Activated CD8-positive, alpha-beta T cell treated with anti-CD3 and anti-CD28 coated beads for 36 hours (primary cell): ENCODE data around the gene NACAD. TPM values are rescaled to one million over a fixed set of nuclear protein-coding genes. Genes with fewer than 3 reads are reported as not detected.
A peak's percentile ranks its signal among the peaks of the same experiment; 100 is the strongest.

ENCODE experiments used
- ATAC-seq: fragments of 200-7000 bp; cut with Tn5 transposase; one replicate; pipeline ENCODE4 v1.10.0; 2021; ENCODE audit warnings: mild to moderate bottlenecking, moderate library complexity
- CTCF ChIA-PET: fragments of 350-600 bp; sonication (Branson Sonifier 250); formaldehyde crosslinking; loops from one replicate; lab custom pipeline; 2021; ENCODE audit warnings: antibody characterized with exemption; lab: Charles Lee
- POLR2A ChIA-PET: fragments of 350-600 bp; sonication (Branson Sonifier 250); formaldehyde crosslinking; loops from one replicate; lab custom pipeline; 2021; ENCODE audit warnings: antibody characterized with exemption; lab: Charles Lee
- DNase-seq: peaks from one replicate; pipeline ENCODE4 v3.0.0-alpha.2; 2020
- H3K27ac Mint-ChIP-seq: one replicate; pipeline ENCODE4 v1.8.0; 2021; ENCODE audit warnings: mild to moderate bottlenecking, mixed read lengths
- H3K27me3 Mint-ChIP-seq: one replicate; pipeline ENCODE4 v1.8.0; 2021; ENCODE audit warnings: mixed read lengths
- H3K36me3 Mint-ChIP-seq: one replicate; pipeline ENCODE4 v1.8.0; 2021; ENCODE audit warnings: low read depth, mixed read lengths
- H3K4me1 Mint-ChIP-seq: one replicate; pipeline ENCODE4 v1.8.0; 2021; ENCODE audit warnings: low read depth, mixed read lengths
- H3K4me3 Mint-ChIP-seq: one replicate; pipeline ENCODE4 v1.8.0; 2021; ENCODE audit warnings: mild to moderate bottlenecking, moderate library complexity, mixed read lengths
- H3K9me3 Mint-ChIP-seq: one replicate; pipeline ENCODE4 v1.8.0; 2021; ENCODE audit warnings: mixed read lengths
- intact Hi-C: fragments of 100-400 bp; cut with micrococcal nuclease; formaldehyde crosslinking; loops from one replicate; pipeline ENCODE4 v1.10.0; 2022
- total RNA-seq, 2 experiments: library from RNA; stranded (reverse); gene quantifications; one replicate each; pipeline ENCODE4 v1.2.3, GENCODE V29; 2021
- TF ChIP-seq, protein P1 (sequence below): fragments of 200-600 bp; IDR thresholded peaks from one replicate; pipeline ENCODE4 v1.8.0; 2022; ENCODE audit warnings: antibody characterized with exemption, mild to moderate bottlenecking

Gene NACAD
- total RNA-seq, 2 experiments from 2014 or later: 0.31 to 0.50 TPM

DNA sequence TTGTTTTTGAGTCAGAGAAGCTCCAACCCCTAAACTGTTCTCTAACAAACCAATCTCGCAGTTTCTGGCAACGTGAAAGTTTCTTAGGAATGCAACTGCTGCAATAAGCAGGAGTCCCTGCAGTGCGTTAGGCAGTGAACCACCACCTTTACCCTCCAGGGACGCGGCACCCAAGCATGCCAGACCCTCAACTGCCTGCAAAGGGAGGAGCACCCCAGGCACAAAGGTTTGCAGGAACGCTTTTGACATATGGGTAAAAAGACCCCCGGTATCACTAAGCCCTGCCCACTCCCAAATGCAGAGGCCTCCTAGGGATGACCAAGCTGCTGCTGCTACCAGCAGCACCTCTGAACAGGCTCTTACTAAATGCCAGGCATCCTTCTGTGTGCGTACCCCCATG is 18.1 kb upstream of the NACAD start:
- Mint-ChIP-seq H3K4me1 (peaks cover 38% of the 10 kb centered on the region), H3K36me3 (peaks cover 80% of the 10 kb centered on the region)
- no peak for ATAC-seq

DNA sequence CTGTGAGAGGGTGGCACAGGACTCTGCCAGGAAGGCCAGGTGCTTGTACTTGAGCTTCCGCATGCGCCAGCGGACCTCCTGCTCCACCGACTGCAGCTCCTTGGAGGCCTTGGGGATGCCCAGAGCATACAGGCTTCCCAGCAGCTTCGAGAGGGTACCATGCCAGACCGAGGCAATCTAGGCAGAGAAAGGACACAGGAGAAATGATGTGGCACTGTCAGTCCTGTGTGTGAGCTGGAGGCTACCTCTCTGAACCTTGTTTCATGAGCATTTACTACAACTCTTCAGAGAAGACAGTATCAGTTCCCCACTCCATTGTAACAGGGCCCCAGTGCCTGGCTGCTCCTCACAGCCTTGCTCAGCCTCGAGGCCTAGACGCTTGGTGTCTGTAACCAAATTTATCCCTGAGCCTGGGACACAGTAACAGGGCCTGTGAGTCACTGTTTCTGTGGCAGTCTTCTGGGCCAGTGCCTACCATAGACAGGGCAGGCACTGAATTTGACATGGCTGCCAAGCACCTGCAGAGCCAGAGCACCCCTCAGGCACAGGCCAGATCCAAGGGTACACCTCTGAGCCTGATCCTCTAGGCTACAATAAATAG is 16.9 kb upstream of the NACAD start:
- H3K4me3 Mint-ChIP-seq: no peak overlapping the region
- TF ChIP-seq, protein P1, sequence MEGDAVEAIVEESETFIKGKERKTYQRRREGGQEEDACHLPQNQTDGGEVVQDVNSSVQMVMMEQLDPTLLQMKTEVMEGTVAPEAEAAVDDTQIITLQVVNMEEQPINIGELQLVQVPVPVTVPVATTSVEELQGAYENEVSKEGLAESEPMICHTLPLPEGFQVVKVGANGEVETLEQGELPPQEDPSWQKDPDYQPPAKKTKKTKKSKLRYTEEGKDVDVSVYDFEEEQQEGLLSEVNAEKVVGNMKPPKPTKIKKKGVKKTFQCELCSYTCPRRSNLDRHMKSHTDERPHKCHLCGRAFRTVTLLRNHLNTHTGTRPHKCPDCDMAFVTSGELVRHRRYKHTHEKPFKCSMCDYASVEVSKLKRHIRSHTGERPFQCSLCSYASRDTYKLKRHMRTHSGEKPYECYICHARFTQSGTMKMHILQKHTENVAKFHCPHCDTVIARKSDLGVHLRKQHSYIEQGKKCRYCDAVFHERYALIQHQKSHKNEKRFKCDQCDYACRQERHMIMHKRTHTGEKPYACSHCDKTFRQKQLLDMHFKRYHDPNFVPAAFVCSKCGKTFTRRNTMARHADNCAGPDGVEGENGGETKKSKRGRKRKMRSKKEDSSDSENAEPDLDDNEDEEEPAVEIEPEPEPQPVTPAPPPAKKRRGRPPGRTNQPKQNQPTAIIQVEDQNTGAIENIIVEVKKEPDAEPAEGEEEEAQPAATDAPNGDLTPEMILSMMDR: no peak
- intact Hi-C loops: no loop called here
- H3K27ac Mint-ChIP-seq: no peak overlapping the region
- H3K9me3 Mint-ChIP-seq: no peaks in the 10 kb centered on the region
- CTCF ChIA-PET: interaction anchor here (1.0 to 2.2 kb wide), 2 partner anchors 104 to 132 kb away, joined by 3 to 6 read pairs; no protein-coding TSS in a partner anchor
- POLR2A ChIA-PET: interaction anchor here (0.9 to 1.5 kb wide), 5 partner anchors 25 to 136 kb away, joined by 3 to 4 read pairs (median 4); no protein-coding TSS in a partner anchor
- peak; percentile 18 for ATAC-seq
- peaks cover 38% of the 10 kb centered on the region for H3K4me1 Mint-ChIP-seq
- no peak for DNase-seq
- H3K27me3 Mint-ChIP-seq: no peaks in the 10 kb centered on the region
- H3K36me3 Mint-ChIP-seq: peaks cover 75% of the 10 kb centered on the region

More for the DNA sequence above, 18.1 kb upstream of the NACAD start:
- TF ChIP-seq, protein P1: no peak
- H3K27ac Mint-ChIP-seq: peak overlapping the region; percentile 60
- H3K9me3 Mint-ChIP-seq: no peaks in the 10 kb centered on the region
- H3K4me3 Mint-ChIP-seq: peak overlapping the region; percentile 90
- intact Hi-C loops: no loop called here
- no peaks in the 10 kb centered on the region for H3K27me3 Mint-ChIP-seq
- no peak for DNase-seq
- CTCF ChIA-PET: interaction anchor here (1.1 kb wide), 1 partner anchor 30 kb away, joined by 4 read pairs; no protein-coding TSS in a partner anchor
- POLR2A ChIA-PET: no interaction called here

GRCh38 chr7:45104844-45105587 is 16.2 kb upstream of the NACAD start:
- ChIA-PET CTCF (interaction anchor here (1.0 to 2.2 kb wide), 2 partner anchors 103 to 131 kb away, joined by 3 to 6 read pairs; no protein-coding TSS in a partner anchor), POLR2A (interaction anchor here (0.6 to 1.5 kb wide), 9 partner anchors 22 to 143 kb away, joined by 3 to 4 read pairs (median 3); no protein-coding TSS in a partner anchor)
- Mint-ChIP-seq H3K36me3 (peaks cover 73% of the 10 kb centered on the region), H3K4me1 (peaks cover 36% of the 10 kb centered on the region), H3K27ac (no peak overlapping the region), H3K4me3 (no peak overlapping the region), H3K27me3 (no peaks in the 10 kb centered on the region), H3K9me3 (no peaks in the 10 kb centered on the region)
- TF ChIP-seq, protein P1: no peak
- intact Hi-C loops: no loop called here
- no peak for ATAC-seq
- DNase-seq: no peak

DNA sequence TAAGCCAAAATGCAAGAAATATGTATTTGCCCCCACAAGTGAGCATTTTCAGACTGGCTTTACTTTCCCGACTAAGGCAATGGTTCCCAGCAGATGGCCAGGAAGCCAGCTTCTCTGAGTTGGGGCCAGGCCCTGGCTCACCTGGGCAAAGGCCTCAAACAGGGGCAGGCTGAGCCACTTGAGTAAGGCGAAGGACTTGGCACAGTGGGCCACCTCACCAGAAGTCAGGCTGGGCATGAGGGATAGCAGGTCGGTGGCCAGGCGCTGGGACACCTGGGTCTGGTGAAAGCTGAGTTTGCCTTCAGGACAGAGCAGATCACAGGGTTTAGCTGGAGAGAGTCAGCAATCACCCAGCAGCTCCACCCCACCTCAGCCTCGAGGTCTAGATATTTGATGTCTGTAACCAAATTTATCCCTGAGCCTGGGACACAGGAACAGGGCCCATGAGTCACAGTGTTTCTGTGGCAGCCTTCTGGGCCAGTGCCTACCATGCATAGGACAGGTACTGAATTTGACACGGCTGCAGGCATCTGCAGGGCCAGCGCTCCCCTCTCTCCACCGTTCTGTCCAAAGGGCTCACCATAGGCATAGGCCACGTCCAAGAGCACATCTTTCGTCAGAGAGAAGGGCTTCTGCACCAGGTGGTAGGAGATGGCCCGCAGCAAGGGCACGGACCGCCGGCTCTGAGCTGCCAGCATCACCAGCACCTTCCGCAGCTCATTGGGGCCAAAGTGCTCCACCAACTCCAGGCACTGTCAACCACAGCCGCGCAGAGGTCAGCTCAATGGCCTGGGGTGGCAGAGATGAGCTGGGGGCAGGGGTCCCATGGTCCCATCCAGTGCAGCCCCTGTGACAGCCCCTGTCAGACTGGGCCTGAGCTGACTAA is 15.4 kb upstream of the NACAD start:
- DNase-seq (no peak), ATAC-seq (no peak)
- ChIA-PET CTCF (interaction anchor here (0.6 to 2.2 kb wide), 3 partner anchors 11 to 131 kb away, joined by 3 to 6 read pairs (median 3); no protein-coding TSS in a partner anchor), POLR2A (interaction anchor here (0.6 to 1.5 kb wide), 11 partner anchors 11 to 147 kb away, joined by 3 to 5 read pairs (median 3); no protein-coding TSS in a partner anchor)
- Mint-ChIP-seq H3K27ac (no peak overlapping the region), H3K4me1 (peaks cover 31% of the 10 kb centered on the region), H3K9me3 (no peaks in the 10 kb centered on the region), H3K27me3 (no peaks in the 10 kb centered on the region), H3K36me3 (peaks cover 72% of the 10 kb centered on the region), H3K4me3 (no peak overlapping the region)
- intact Hi-C loops: no loop called here
- TF ChIP-seq, protein P1: no peak
